Stimulated activated CD8-positive, alpha-beta memory T cell treated with anti-CD3 and anti-CD28 coated beads, Interleukin-2, amount 100 ng/mL, for 48 hours (primary cell): ENCODE measurements around the gene SOD1.
"Not testable (repeated sequence)": the region's sequence is repeated elsewhere in the genome, so short reads cannot be mapped to it uniquely, and the experiment has no call there.

Experiments used
- DNase-seq, 2 donors: peaks; one replicate each; pipeline ENCODE4 v3.0.0-alpha.2; 2020; ENCODE audit warnings: low read depth in 2 of 2

SOD1 gene

GRCh38 chr21:31659536-31660258 lies at the start of gene SOD1:
SOD1 (plus strand) TSS chr21:31659693; CDS start chr21:31659770, 77 bp downstream.
- DNase-seq = peak; percentile 90 to 94

GRCh38 chr21:31611445-31611844 lies 48.0 kb upstream of the SOD1 start:
- no peak for DNase-seq

GRCh38 chr21:31612894-31613785 lies 46.4 kb upstream of the SOD1 start:
- no peak for DNase-seq

GRCh38 chr21:31614705-31615104 lies 44.8 kb upstream of the SOD1 start:
- no peak for DNase-seq

- no peak for DNase-seq
These were observed 43.3 kb upstream of the SOD1 start for GRCh38 chr21:31616216-31616615.

GRCh38 chr21:31618696-31619430 lies 40.6 kb upstream of the SOD1 start:
- DNase-seq = no peak

GRCh38 chr21:31622397-31622796 lies 37.1 kb upstream of the SOD1 start:
- DNase-seq = no peak

GRCh38 chr21:31623664-31624063 lies 35.8 kb upstream of the SOD1 start:
- no peak for DNase-seq

- DNase-seq = no peak
These were observed 35.3 kb upstream of the SOD1 start for GRCh38 chr21:31624181-31624580.

GRCh38 chr21:31624961-31625491 lies 34.5 kb upstream of the SOD1 start:
- DNase-seq = no peak

- no peak for DNase-seq
These were observed 29.4 kb upstream of the SOD1 start for GRCh38 chr21:31629972-31630711.

- DNase-seq = not testable (repeated sequence)
These were observed 27.6 kb upstream of the SOD1 start for GRCh38 chr21:31631881-31632280.

GRCh38 chr21:31634993-31635392 lies 24.5 kb upstream of the SOD1 start:
- DNase-seq = no peak

GRCh38 chr21:31636874-31637273 lies 22.6 kb upstream of the SOD1 start:
- no peak for DNase-seq

- no peak for DNase-seq
These were observed 18.0 kb upstream of the SOD1 start for GRCh38 chr21:31641416-31641922.

- DNase-seq = no peak
These were observed 14.8 kb upstream of the SOD1 start for GRCh38 chr21:31644643-31645042.

- DNase-seq = no peak
These were observed 11.8 kb upstream of the SOD1 start for GRCh38 chr21:31647650-31648049.

- DNase-seq = no peak
These were observed 8.6 kb upstream of the SOD1 start for GRCh38 chr21:31650930-31651329.

- DNase-seq = not testable (repeated sequence)
These were observed 8.0 kb upstream of the SOD1 start for GRCh38 chr21:31651491-31651890.

- DNase-seq = no peak
These were observed 5.2 kb upstream of the SOD1 start for GRCh38 chr21:31654340-31654739.
